A673 (cell line): ENCODE measurements around the gene SLC35F1.

Source experiments
- CTCF ChIP-seq: fragments of 300-800, 200-600 bp; sonication (generic); conservative IDR thresholded peaks from 2 replicates; pipeline ENCODE4 v1.5.1; 2017; ENCODE audit warnings: low read depth, mild to moderate bottlenecking, antibody characterized with exemption, low read length, moderate library complexity, mixed read lengths
- EZH2 ChIP-seq: fragments of 200-600 bp; sonication (generic); IDR thresholded peaks from 2 replicates; pipeline ENCODE4 v1.6.1; 2017; ENCODE audit warnings: borderline replicate concordance, low read depth, mild to moderate bottlenecking, mixed read lengths, antibody characterized with exemption, low read length; ENCODE audit not compliant: poor library complexity, severe bottlenecking

GRCh38 chr6:118122161-118122725 lies 215.2 kb downstream of the SLC35F1 start:
- TF ChIP-seq CTCF, result no peak
- TF ChIP-seq EZH2, result no peak
